GM23338 (cell line): ENCODE measurements around the gene ATP4A. TPM values are rescaled to one million over a fixed set of nuclear protein-coding genes. Genes with fewer than 3 reads are reported as not detected.

Experiments used
- CREB1 ChIP-seq: fragments of 250-450 bp; sonication (Bioruptor Pico); IDR thresholded peaks from 2 replicates; pipeline ENCODE4 v1.5.0; 2020; ENCODE audit warnings: low read depth, mild to moderate bottlenecking, moderate library complexity
- CTCF ChIP-seq, 2 experiments: fragments of 200-600 bp in 1 of 2; sonication (generic) in 1 of 2; conservative IDR thresholded peaks; 2 replicates each; pipeline versions ENCODE4 v1.5.1 to v1.6.1; 2016 to 2017; ENCODE audit warnings: antibody characterized with exemption in 2 of 2, low read depth in 2 of 2, mild to moderate bottlenecking in 2 of 2, moderate library complexity in 1 of 2
- EZH2 ChIP-seq: fragments of 200-600 bp; sonication (generic); IDR thresholded peaks from one replicate; pipeline ENCODE4 v1.8.0; 2017; ENCODE audit warnings: antibody characterized with exemption, mild to moderate bottlenecking, low read depth; ENCODE audit not compliant: unreplicated experiment
- EZH2phosphoT487 ChIP-seq: fragments of 200-600 bp; sonication (generic); IDR thresholded peaks from one replicate; pipeline ENCODE4 v1.8.1; 2018; ENCODE audit warnings: antibody characterized with exemption; ENCODE audit not compliant: unreplicated experiment
- JUNB ChIP-seq: IDR thresholded peaks from one replicate; pipeline ENCODE4 v1.6.1; 2016; ENCODE audit warnings: antibody characterized with exemption; ENCODE audit not compliant: unreplicated experiment
- STAT1 ChIP-seq: IDR thresholded peaks from one replicate; pipeline ENCODE4 v1.6.1; 2016; ENCODE audit warnings: antibody characterized with exemption; ENCODE audit not compliant: unreplicated experiment
- ZNF462 ChIP-seq: fragments of 250-450 bp; sonication (Bioruptor Pico); IDR thresholded peaks from 2 replicates; pipeline ENCODE4 v1.5.0; 2020; ENCODE audit warnings: mild to moderate bottlenecking, moderate library complexity
- polyA plus RNA-seq: library from polyadenylated mRNA; unstranded; fragments of >200 nt; fragmentation: Nextera tagmentation; extraction: Ambion mirVana; gene quantifications from 2 replicates; pipeline ENCODE4 v1.2.1, GENCODE V29; 2016
- total RNA-seq: library from RNA; depleted of rRNA; stranded (reverse); fragments of >200 nt; shearing (Covaris generic); gene quantifications from 2 replicates; pipeline ENCODE4 v1.2.3, GENCODE V29; 2014

ATP4A gene
- total and polyA plus RNA-seq, 2 experiments from 2014 or later: 0.61 to 0.63 TPM

- no peak for TF ChIP-seq ZNF462
- no peak for TF ChIP-seq JUNB
- no peak for TF ChIP-seq EZH2phosphoT487
- no peak for TF ChIP-seq CTCF (conservative IDR thresholded peaks at IDR 0.05; ENCODE audit: low read depth in 2 of 2)
- no peak for TF ChIP-seq STAT1
- TF ChIP-seq EZH2: no peak
- TF ChIP-seq CREB1 (CRISPR knock-in tag): no peak
Observed at GRCh38 chr19:35559281-35559659, 4.2 kb downstream of the ATP4A start (continued).
